ENCODE data around the gene MIEN1. TPM values are rescaled to one million over a fixed set of nuclear protein-coding genes. Genes with fewer than 3 reads are reported as not detected.

MIEN1 gene
- total RNA-seq, 4 donors from 2014 or later = 99.3 to 215 (median 109) TPM

- peaks cover 15% of the 10 kb centered on the region for H3K27me3 ChIP-seq
- in situ Hi-C loops (cut with MboI; ENCODE audit: low pct_ligation_motif_present in 1 of 4, low pct_unique_long_range_greater_than_20kb in 1 of 4, low sequenced_read_pairs in 3 of 4) (loop anchor here in 2 of 4 donors (10.0 kb wide), 2 partner anchors 132 to 142 kb away; partner anchors contain the start of gene PPP1R1B (in 1 of the 2)), intact Hi-C loops (cut with DNase I; ENCODE audit: low total_unique reads) (loop anchor here (10.0 kb wide), 1 partner anchor 122 kb away; the partner anchor contains the start of gene STARD3)
- H3K36me3 ChIP-seq = no peaks in the 10 kb centered on the region
- no peaks in the 10 kb centered on the region for H3K9me3 ChIP-seq
- TF ChIP-seq CTCF (IDR thresholded peaks at IDR 0.05) = no peak
- no peak overlapping the region for H3K4me3 ChIP-seq
- peak overlapping the region in 2 of 4 donors; percentile 96 to 98 for H3K27ac ChIP-seq
- 89 to 90% methylated on average over 3 to 4 of the region's 4 CpGs for WGBS, 2 donors (ENCODE audit: low coverage in 1 of 2)
- no peak for DNase-seq
- H3K4me1 ChIP-seq = peaks cover 6 to 21% (median 14%) of the 10 kb centered on the region in 4 donors
Observed at GRCh38 chr17:39757176-39757662, 26.9 kb upstream of the MIEN1 start.

- Histone ChIP-seq H3K36me3 (no peaks in the 10 kb centered on the region), H3K27ac (peak overlapping the region; percentile 91 to 98 (median 96)), H3K4me1 (peaks cover 6 to 21% (median 14%) of the 10 kb centered on the region in 4 donors), H3K4me3 (no peak overlapping the region), H3K9me3 (no peaks in the 10 kb centered on the region), H3K27me3 (peaks cover 14% of the 10 kb centered on the region)
- intact Hi-C loops (cut with DNase I; ENCODE audit: low total_unique reads) = loop anchor here (10.0 kb wide), 1 partner anchor 122 kb away; the partner anchor contains the start of gene STARD3
- WGBS, 2 donors (ENCODE audit: low coverage in 1 of 2) = 49 to 50% methylated on average over 2 to 7 of the region's 7 CpGs
- no peak for DNase-seq
- TF ChIP-seq CTCF (IDR thresholded peaks at IDR 0.05) (no peak), POLR2A (IDR thresholded peaks at IDR 0.05) (no peak), EP300 (IDR thresholded peaks at IDR 0.05; ENCODE audit: low read depth) (no peak), POLR2AphosphoS5 (IDR thresholded peaks at IDR 0.05) (no peak)
- in situ Hi-C loops (cut with MboI; ENCODE audit: low pct_ligation_motif_present in 1 of 4, low pct_unique_long_range_greater_than_20kb in 1 of 4, low sequenced_read_pairs in 3 of 4) = loop anchor here in 2 of 4 donors (10.0 kb wide), 2 partner anchors 132 to 142 kb away; partner anchors contain the start of gene PPP1R1B (in 1 of the 2)
Observed at GRCh38 chr17:39756380-39757079, 26.2 kb upstream of the MIEN1 start.

GRCh38 chr17:39755554-39756379 lies 25.4 kb upstream of the MIEN1 start:
- Histone ChIP-seq H3K9me3 (no peaks in the 10 kb centered on the region), H3K27me3 (peaks cover 12% of the 10 kb centered on the region), H3K4me1 (peaks cover 6 to 21% (median 14%) of the 10 kb centered on the region in 4 donors), H3K27ac (peak overlapping the region; percentile 91 to 98 (median 96)), H3K4me3 (no peak overlapping the region), H3K36me3 (no peaks in the 10 kb centered on the region)
- intact Hi-C loops (cut with DNase I; ENCODE audit: low total_unique reads) (loop anchor here (10.0 kb wide), 1 partner anchor 121 kb away; the partner anchor contains the start of gene STARD3), in situ Hi-C loops (cut with MboI; ENCODE audit: low pct_ligation_motif_present in 1 of 4, low pct_unique_long_range_greater_than_20kb in 1 of 4, low sequenced_read_pairs in 3 of 4) (loop anchor here in 2 of 4 donors (10.0 kb wide), 2 partner anchors 131 to 141 kb away; partner anchors contain the start of gene PPP1R1B (in 1 of the 2))
- peak; percentile 69 for DNase-seq
- TF ChIP-seq POLR2A (IDR thresholded peaks at IDR 0.05) = no peak
- no peak for TF ChIP-seq POLR2AphosphoS5 (IDR thresholded peaks at IDR 0.05)
- TF ChIP-seq CTCF (IDR thresholded peaks at IDR 0.05) = no peak
- no peak for TF ChIP-seq EP300 (IDR thresholded peaks at IDR 0.05; ENCODE audit: low read depth)
- WGBS, 2 donors (ENCODE audit: low coverage in 1 of 2) = 59 to 80% methylated on average over 8 to 18 of the region's 18 CpGs

Data from transverse colon (tissue), 4 donors.